Putamen (tissue), 1 donor: ENCODE results near the gene CHADL.

Experiments used
- DNase-seq: peaks from one replicate; pipeline ENCODE4 v3.0.0-alpha.2; 2016; ENCODE audit warnings: low spot score

Gene CHADL

DNA sequence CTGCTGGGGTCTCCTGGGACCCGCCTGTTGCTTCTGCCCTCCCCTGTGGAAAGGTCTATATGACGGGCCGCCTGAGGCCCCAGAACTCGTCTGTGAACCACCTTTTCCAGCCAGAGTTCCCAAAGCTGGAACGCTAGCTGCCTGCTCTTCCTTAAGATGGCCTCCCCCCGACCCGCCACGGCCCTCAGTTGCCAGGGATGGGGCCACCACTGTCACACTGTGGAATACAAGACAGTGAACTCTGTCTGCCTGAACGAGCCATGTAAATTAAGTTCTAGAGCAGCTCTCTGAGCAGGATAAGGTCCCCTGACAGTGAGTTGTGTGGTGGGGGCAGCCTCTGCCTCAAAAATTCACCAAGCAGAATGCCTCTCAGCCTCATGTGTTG lies 10.3 kb downstream of the CHADL start:
- DNase-seq = no peak

DNA sequence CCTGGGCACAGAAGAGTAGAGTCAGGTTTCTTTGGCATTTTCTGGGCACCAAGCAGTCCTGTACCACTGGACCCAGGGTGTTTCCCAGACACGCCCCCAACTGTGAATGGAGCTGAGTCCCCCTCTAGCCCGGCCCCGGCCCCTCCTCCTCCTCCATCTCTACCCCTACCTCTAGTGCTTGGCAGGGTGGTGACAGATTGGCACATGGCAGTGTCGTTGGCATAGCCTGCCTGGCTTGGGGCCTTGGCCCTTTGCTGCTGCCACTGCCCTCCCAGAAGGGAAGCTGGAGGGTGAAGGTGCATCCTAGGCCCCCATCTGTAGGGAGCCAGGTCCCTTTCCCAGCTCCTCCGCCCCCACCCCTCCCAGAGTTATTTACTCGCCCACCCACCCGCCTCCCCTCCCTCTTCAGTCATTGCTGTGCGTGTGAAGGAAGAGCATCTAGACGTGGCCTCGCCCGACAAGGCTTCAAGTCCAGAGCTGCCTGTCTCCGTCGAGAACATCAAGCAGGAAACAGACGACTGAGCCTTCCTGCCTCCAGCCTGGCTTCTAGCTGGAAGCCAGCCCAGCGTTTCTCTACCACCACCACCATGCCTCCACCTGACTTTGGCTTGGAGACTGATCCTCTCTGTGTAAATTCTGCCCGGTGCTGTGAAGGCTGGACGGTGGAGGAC lies 10.9 kb downstream of the CHADL start:
- DNase-seq = no peak

- DNase-seq = no peak
Observed at GRCh38 chr22:41229215-41229614, 11.5 kb downstream of the CHADL start.

GRCh38 chr22:41226723-41227655 lies 13.7 kb downstream of the CHADL start:
- DNase-seq = no peak

- DNase-seq = no peak
Observed at GRCh38 chr22:41223535-41223934, 17.2 kb downstream of the CHADL start.

DNA sequence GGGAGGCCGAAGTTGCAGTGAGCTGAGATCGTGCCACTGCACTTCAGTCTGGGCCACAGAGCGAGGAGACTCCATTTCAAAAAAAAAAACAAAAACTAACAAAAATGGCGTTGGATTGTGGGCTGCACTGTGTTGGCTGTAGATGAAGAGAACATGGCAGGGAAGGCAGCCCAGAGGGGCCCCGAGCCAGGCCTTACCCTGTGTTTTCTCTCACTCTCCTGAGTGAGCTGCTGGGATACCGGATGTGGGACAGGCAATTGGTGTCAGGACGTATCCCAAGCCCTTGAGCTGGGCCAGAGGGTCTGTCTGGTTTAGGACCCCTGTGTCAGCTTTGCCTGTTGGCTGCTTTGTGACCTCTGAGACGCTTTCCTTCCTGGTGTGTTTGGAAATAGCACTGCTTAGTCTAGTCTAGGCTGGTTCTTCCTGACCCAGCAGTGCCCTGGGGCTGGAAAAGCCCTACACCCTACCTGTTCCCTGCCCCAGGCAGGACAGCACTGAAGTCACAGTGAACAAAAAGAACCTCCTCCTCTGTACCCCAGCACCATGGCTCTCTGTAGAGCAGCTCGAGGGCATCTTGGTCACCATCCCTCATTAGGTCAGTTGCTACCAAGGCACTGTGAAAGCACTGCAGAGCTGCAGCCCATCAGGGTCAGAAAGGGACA lies 17.8 kb downstream of the CHADL start:
- DNase-seq = no peak

- DNase-seq = no peak
Observed at GRCh38 chr22:41217553-41218157, 23.1 kb downstream of the CHADL start.

DNA sequence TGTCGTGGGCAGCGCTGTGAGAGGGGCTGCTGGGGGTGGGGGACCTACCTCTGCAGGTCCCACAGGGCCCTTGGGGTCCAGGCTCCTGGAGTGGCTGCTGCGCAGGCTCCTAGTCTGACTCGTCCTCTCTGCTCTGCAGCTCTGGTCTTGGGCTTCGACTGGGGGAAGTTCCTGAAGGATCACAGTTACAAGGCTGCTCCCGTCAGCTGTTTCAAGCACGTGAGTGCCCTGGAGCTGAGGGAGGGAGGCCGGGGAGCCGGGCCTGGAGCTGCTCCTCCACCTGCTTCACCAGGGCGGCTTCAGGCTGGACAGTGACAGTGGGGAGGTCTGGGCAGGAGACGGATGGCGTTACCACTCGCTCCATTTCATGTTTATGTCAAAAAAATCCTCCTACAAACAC lies 23.7 kb downstream of the CHADL start:
- DNase-seq = no peak

DNA sequence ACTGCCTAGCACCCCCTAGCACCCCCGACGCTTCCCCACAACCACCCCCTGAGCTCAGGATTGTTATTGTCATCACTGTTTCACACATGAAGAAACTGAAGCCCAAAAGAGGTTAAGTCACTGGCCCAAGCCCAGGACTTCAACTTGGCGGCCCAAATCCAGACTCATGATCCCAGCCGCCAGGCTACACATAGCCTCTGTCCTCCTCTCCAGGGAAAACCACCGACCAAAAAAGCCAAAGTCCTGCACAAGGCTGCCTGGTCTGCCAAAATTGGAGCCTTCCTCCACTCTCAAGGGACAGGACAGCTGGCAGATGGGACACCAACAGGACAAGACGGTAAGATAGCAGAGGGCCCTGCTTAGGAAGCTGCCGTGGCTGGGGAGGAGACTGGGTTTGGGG lies 24.8 kb downstream of the CHADL start:
- no peak for DNase-seq

DNA sequence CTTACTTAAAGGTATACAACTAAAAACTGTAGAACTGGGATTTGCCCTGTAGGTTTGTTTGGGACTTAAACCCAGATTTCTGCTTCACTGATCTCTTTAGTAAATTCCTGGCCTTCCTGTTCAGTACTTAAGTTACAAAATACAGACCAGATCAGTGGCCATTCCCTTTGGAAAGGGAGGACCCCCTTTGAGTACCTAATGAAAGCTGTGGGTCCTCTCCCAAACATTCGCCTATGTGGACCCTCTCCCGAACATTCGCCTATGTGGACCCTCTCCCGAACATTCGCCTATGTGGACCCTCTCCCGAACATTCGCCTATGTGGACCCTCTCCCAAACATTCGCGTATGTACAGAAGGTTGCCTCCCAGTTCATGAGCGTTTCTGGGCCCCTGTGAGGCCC lies 25.3 kb downstream of the CHADL start:
- no peak for DNase-seq

- DNase-seq = no peak
Observed at GRCh38 chr22:41206719-41207118, 34.0 kb downstream of the CHADL start.

- DNase-seq = peak; percentile 97
Observed at GRCh38 chr22:41204992-41205900, 35.5 kb downstream of the CHADL start, which contains the start of gene L3MBTL2. TSS of gene L3MBTL2 (plus strand) at chr22:41205312. CDS start at chr22:41205363, 51 bp downstream.

DNA sequence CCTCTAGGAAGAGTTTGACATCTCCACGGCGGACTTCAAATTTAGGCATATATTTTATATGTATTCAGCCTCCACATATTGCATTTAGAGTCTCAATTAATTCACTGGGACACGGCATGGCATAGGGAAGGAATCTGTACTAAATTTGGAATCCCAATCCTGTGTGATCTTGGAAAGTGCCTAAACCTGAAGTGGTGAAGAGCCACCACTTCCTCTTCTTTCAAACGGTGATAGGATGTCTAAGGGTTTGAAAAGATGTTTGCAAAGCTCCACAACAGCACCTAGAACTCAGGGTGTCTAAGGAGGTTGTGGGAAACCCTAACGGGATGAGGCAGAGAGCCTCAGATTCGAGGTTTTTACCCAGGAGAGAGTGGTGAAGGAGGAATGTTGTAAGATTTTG lies 36.7 kb downstream of the CHADL start:
- DNase-seq = no peak

DNA sequence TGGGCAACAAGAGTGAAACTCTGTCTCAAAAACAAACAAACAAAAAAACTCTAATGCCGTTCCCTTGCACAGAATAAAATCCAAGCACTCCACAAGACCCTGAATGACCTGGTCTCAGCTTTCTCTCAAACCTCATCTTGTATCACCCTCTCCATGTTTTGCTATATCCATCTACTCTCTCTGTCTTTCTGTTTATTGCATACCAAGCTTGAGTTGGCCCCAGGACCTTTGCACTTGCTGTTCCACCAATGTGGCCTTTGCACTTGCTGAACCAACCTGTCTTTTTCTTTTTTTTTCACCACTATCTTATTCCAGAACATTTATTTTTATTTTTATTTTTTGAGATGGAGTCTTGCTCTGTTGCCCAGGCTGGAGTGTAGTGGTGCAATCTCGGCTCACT lies 37.6 kb downstream of the CHADL start:
- no peak for DNase-seq

GRCh38 chr22:41201141-41201540 lies 39.6 kb downstream of the CHADL start:
- no peak for DNase-seq

GRCh38 chr22:41198027-41198580 lies 42.6 kb downstream of the CHADL start:
- DNase-seq = no peak

DNA sequence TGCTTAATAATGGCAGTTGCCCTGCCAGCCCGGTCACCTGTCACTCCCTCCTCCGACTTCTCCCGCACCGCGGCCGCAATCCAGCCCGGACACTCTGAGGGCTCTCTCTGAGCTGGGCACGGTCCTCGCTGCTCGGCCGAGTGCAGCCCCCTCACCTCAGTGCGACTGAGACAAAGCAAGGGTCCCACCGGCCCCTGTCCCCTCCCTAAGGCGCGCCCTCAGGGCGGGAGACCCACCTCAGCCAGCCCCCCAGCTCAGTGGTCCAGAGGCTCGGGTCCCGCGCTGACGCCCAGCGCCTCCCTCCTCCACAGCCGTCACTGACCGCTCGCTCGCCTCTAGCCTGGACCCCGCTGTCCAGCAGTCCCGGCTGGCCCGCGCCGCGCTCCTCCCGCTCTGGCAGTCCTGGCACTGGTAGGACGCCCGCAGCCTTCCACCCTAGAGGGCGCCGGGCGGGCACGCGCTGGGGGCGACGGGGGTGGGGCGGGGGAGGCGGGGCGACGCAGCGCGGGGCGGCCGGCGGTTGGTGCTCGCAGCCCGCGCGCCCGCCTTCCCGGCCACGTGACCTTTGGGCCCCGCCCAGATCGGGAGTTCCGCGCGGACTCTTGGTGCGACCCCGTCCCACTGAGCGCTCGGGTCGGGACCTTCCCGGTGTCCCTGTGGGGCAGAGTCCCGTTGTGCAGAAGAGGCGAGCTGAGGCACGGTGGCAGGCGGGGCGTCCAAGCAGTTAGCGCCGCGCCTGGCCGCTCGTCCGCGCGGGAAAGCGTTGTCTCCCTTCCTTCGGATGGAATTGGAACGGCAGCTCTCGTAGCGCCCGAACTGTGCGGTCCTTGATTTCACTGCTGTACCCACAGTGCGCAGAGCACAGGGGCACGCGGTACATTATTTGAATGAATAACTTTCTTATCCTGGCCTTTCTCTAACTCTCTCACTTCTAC lies 43.4 kb downstream of the CHADL start:
- peak; percentile 83 for DNase-seq

DNA sequence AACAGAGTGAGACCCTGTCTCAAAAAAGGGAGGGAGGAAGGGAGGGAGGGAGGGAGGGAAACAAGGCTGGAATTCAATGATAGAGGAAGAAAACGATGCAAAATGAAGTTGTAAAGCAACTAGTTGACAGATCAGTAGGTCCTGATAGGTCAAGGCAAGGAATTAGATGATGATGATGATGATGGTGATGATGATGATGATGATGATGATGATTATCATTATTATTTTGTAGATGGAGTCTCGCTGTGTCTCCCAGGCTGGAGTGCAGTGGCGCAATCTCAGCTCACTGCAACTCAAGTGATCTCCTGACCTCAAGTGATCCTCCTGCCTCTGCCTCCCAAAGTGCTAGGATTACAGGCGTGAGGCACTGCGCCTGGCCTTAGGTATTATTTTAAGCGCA lies 46.9 kb downstream of the CHADL start:
- no peak for DNase-seq

GRCh38 chr22:41191467-41191866 lies 49.3 kb downstream of the CHADL start:
- no peak for DNase-seq

DNA sequence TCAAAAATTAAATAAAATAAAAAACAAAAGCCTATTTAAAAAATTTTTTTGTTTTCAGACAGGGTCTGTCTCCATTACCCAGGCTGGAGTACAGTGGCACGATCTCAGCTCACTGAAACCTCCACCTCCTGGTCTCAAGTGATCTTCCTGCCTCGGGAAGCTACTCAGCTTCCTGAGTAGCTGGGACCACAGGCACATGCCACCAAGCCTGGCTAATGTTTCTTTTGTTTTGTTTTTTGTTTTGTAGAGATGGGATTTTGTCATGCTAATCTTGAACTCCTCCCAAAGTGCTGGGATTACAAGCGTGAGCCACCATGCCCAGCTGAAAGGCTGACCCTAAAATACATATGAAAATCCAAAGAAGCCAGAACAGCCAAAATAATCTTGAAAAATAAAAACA lies 56.1 kb downstream of the CHADL start:
- no peak for DNase-seq
